ENCODE data around the gene SNAP25. TPM values are rescaled to one million over a fixed set of nuclear protein-coding genes. Genes with fewer than 3 reads are reported as not detected.
A peak's percentile ranks its signal among the peaks of the same experiment; 100 is the strongest.

SNAP25 gene
- total RNA-seq, 4 donors from 2014 or later: 0.54 to 1.1 (median 0.67) TPM; not detected in 1

GRCh38 chr20:10288954-10289646 is 70.5 kb downstream of the SNAP25 start:
- H3K27ac ChIP-seq: no peak overlapping the region
- intact Hi-C loops (cut with DNase I): no loop called here
- no peaks in the 10 kb centered on the region for H3K4me1 ChIP-seq
- TF ChIP-seq POLR2A (IDR thresholded peaks at IDR 0.05) (no peak), CTCF (IDR thresholded peaks at IDR 0.05) (no peak)
- H3K9me3 ChIP-seq: no peaks in the 10 kb centered on the region
- DNase-seq: no peak
- H3K36me3 ChIP-seq: no peaks in the 10 kb centered on the region
- WGBS, 2 donors: 82 to 87% methylated on average over 5 of the region's 5 CpGs
- H3K4me3 ChIP-seq (replicated peaks in 1 of 3): no peak overlapping the region
- H3K27me3 ChIP-seq: no peaks in the 10 kb centered on the region

GRCh38 chr20:10291568-10292248 is 73.1 kb downstream of the SNAP25 start:
- Histone ChIP-seq H3K4me1 (no peaks in the 10 kb centered on the region), H3K4me3 (replicated peaks in 1 of 3) (no peak overlapping the region), H3K27me3 (no peaks in the 10 kb centered on the region), H3K27ac (no peak overlapping the region), H3K36me3 (no peaks in the 10 kb centered on the region), H3K9me3 (no peaks in the 10 kb centered on the region)
- intact Hi-C loops (cut with DNase I): no loop called here
- WGBS, 2 donors: 74 to 86% methylated on average over 2 of the region's 2 CpGs
- no peak for DNase-seq
- TF ChIP-seq CTCF (IDR thresholded peaks at IDR 0.05) (no peak), POLR2A (IDR thresholded peaks at IDR 0.05) (no peak)

DNA sequence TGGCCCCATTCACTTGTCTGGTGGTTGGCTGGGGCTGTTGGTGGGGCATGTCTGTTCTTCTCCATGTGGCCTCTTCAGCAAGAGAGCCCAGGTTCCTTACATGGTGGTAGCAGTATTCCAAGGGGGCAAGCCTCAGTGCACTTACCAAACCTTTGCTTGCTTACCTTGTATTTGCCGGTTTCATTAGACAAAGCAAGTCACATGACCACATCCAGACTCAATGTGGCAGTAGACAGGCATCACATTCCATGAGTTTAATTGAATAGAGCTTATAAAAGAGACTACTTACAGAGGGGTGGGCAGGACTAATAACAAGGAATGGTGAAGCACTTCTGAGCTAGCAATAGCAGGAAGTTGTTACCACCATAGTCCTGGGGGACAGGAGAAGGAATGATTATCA is 78.6 kb downstream of the SNAP25 start:
- intact Hi-C loops (cut with DNase I): no loop called here
- no peak for DNase-seq
- no peak for TF ChIP-seq CTCF (IDR thresholded peaks at IDR 0.05)
- TF ChIP-seq POLR2A (IDR thresholded peaks at IDR 0.05): no peak
- Histone ChIP-seq H3K36me3 (no peaks in the 10 kb centered on the region), H3K9me3 (no peaks in the 10 kb centered on the region), H3K27ac (no peak overlapping the region), H3K27me3 (no peaks in the 10 kb centered on the region), H3K4me3 (replicated peaks in 1 of 3) (no peak overlapping the region), H3K4me1 (no peaks in the 10 kb centered on the region)
- WGBS, 2 donors: 83 to 85% methylated on average over 1 of the region's 1 CpG

DNA sequence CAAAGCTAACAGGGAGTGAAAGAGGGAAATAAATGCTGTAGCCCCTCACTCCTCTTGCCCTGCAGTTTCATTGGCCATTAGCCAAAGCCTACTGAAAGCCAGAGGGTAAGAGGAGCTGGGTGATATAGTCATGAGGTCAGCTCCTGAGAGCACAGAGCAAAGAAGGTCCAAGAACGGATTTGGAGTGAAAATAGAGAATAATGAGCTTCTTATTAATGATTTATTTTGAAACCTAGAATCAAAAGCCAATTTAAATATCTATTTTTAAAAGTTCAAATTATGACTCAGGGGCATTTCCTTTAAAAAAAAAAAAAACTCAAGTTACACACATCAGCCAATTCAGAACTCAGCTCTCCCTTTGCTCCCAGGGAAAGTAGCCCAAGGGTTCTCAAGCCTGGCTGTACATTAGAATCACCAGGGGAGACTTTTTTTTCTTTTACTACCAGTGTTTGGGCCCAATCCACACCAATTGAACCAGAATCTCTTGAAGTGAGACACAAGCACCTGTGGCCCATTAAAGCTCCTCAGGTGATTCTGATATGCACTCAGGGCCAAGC is 79.1 kb downstream of the SNAP25 start:
- no peak for TF ChIP-seq POLR2A (IDR thresholded peaks at IDR 0.05)
- no peak for TF ChIP-seq CTCF (IDR thresholded peaks at IDR 0.05)
- H3K36me3 ChIP-seq: no peaks in the 10 kb centered on the region
- H3K4me3 ChIP-seq (replicated peaks in 1 of 3): no peak overlapping the region
- DNase-seq: peak; percentile 2 to 14
- intact Hi-C loops (cut with DNase I): no loop called here
- no peaks in the 10 kb centered on the region for H3K4me1 ChIP-seq
- WGBS, 2 donors: 20 to 36% methylated on average over 1 of the region's 1 CpG
- no peaks in the 10 kb centered on the region for H3K27me3 ChIP-seq
- H3K27ac ChIP-seq: no peak overlapping the region
- H3K9me3 ChIP-seq: no peaks in the 10 kb centered on the region
